Heart left ventricle (tissue), 13 donors: ENCODE results near the gene DIAPH3.

ENCODE experiments used
- CTCF ChIP-seq, 12 donors: fragments of 200-600 bp; sonication (generic) in 4 of 12; IDR thresholded peaks; one replicate each; pipeline versions ENCODE4 v1.5.0 to v1.8.0; 2018 to 2022; ENCODE audit warnings: antibody characterized with exemption in 12 of 12, mild to moderate bottlenecking in 5 of 12
- POLR2A ChIP-seq, 2 donors: fragments of 450-650 bp; IDR thresholded peaks; one replicate each; pipeline ENCODE4 v1.6.1; 2017; ENCODE audit warnings: antibody characterized with exemption in 2 of 2, mild to moderate bottlenecking in 2 of 2, moderate library complexity in 2 of 2
- donor health status: ischemic (EF 13 %, LVEDD 7.1; RV severe dilation, severe dysfunction).
- donor health status: DM: no; HTN: yes; CAD: no.
- donor health status: DM: no; HTN: no; CAD: no.
- donor health status: ischemic (EF 25% LVEDD 6.9; RV normal size, moderate dysfunction).
- donor health status: ischemic (EF 25% LVEDD 5.7; RV mildly dilated, moderate dysfunction).
- donor health status: ischemic (EF 35%, LVEDD 5.7; RV mildly dilated, moderate dysfunction).
- donor health status: nonischemic (EF 11% LVEDD 7.7; RV severe dilation, severe dysfunction).
- donor health status: DM: yes; HTN: yes; CAD: no.
- donor health status: PGD.
- donor health status: ischemic (EF 29% LVEDD 5.4; RV normal size, mild dysfunction).
- donor health status: nonischemic (EF 23%, LVEDD 6.1; RV moderate dilation, normal function).

- no peak for TF ChIP-seq CTCF (IDR thresholded peaks at IDR 0.05)
- no peak for TF ChIP-seq POLR2A (IDR thresholded peaks at IDR 0.05)
Measured at GRCh38 chr13:60211548-60211947, 47.8 kb upstream of the DIAPH3 start.
